GM21360 (cell line): ENCODE results near the gene IL12B.
"Not testable (repeated sequence)": the region's sequence is repeated elsewhere in the genome, so short reads cannot be mapped to it uniquely, and the experiment has no call there.

Experiments
- ATAC-seq: cut with Tn5 transposase; IDR thresholded peaks from one replicate; pipeline ENCODE4 v1.9.1; 2021; ENCODE audit warnings: mild to moderate bottlenecking, moderate library complexity; ENCODE audit not compliant: unreplicated experiment

IL12B gene

GRCh38 chr5:159330131-159330800 is at the start of gene IL12B:
Gene IL12B (minus strand): TSS chr5:159330487. CDS start chr5:159326782, 3,705 bp downstream.
- ATAC-seq: no peak

GRCh38 chr5:159377653-159378052 is 47.4 kb upstream of the IL12B start:
- ATAC-seq: no peak

DNA sequence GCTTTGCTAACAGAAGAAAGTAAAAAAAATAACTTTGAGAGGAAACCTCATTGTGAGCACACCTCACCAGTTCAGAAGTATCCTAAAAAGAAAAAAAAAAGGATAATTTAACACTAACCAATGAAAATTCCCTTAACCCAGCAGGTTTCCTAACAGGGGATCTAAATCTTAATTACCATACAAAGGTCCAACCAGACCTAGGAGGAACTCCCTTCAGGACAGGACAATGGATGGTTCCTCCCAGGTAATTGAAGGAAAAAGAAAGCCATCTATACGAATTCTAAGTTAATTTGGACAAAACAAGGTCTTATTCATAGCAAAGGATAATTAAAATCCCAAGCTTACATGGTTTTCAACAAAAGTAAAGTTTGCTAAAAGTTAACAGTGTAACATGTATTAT is 37.6 kb upstream of the IL12B start:
- ATAC-seq: not testable (repeated sequence)

DNA sequence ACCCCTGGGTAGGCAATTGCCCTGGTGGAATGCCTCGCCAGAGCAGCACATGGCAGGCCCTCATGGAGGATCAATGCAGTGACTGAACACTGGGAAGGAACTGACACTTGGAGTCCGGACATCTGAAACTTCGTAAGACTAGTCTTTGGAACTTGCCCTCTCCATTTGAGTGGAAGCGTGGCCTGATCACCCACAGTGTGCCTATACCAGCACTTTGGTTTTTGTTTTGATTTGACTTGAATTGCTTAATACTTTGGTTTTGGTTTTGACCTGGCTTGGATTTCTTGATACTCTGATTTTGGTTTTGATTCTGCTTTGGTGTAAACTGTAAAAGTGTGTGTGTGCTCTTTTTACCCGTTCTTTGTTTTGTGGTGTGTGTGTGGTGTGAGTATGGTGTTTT is 36.5 kb upstream of the IL12B start:
- ATAC-seq: not testable (repeated sequence)

GRCh38 chr5:159362220-159362619 is 31.9 kb upstream of the IL12B start:
- ATAC-seq: no peak

DNA sequence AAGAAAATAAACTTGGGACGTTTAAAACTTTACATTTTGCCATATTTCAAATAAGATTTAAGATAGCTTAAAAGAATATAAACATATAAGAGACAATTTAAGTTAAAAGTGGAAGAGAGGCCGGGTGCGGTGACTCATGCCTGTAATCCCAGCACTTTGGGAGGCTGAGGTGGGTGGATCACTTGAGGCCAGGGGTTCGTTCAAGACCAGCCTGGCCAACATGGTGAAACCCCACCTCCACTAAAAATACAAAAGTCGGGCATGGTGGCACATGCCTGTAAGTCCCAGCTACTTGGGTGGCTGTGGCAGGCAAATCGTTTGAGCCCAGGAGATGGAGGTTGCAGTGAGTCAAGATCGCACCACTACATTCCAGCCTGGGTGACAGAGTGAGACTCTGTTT is 29.6 kb upstream of the IL12B start:
- not testable (repeated sequence) for ATAC-seq

GRCh38 chr5:159359408-159359807 is 29.1 kb upstream of the IL12B start:
- no peak for ATAC-seq

DNA sequence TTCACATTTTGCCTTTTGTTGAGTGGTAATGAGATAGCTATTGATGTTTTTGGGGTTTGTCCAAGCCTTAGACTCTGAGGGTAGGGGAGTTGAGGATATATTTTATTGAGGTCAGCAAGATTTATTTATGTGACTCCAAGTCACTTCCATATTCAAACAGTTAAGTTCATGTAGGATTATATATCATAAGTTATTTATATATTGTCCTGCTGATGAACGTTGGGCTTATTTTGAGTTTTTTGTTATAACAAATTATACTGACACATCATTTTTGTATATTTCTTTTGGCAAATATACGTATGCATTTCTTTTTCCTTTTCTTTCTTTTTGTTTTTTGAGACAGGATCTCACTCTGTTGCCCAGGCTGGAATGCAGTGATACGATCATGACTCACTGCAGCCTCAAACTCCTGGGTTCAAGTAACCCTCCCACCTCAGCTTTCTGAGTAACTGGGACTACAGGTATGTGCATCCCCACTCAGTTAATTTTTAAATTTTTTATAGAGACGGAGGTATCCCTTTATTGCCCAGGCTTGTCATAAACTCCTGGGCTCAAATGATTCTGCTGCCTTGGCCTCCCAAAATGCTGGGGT is 23.5 kb upstream of the IL12B start:
- ATAC-seq: no peak

- not testable (repeated sequence) for ATAC-seq
These were observed 20.4 kb upstream of the IL12B start for GRCh38 chr5:159350644-159351043.

DNA sequence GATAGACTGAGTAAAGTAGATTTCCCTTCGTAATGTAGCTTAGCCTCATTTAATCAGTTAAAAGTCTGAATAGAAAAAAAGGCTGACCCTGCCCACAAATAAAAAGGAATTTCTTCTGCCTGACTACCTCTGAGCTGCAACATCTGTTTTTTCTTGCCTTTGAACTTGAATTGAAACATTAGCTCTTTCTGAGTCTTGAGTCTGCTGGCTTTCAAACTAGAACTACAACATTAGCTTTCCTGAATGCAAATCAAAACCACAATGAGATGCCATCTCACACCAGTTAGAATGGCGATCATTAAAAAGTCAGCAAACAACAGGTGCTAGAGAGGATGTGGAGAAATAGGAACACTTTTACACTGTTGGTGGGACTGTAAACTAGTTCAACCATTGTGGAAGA is 19.9 kb upstream of the IL12B start:
- not testable (repeated sequence) for ATAC-seq

GRCh38 chr5:159345861-159346260 is 15.6 kb upstream of the IL12B start:
- no peak for ATAC-seq

GRCh38 chr5:159345336-159345735 is 15.0 kb upstream of the IL12B start:
- no peak for ATAC-seq

- no peak for ATAC-seq
These were observed 13.2 kb upstream of the IL12B start for GRCh38 chr5:159343295-159344094.

GRCh38 chr5:159342840-159343239 is 12.6 kb upstream of the IL12B start:
- no peak for ATAC-seq

GRCh38 chr5:159341906-159342310 is 11.6 kb upstream of the IL12B start:
- no peak for ATAC-seq

- ATAC-seq: no peak
These were observed 10.9 kb upstream of the IL12B start for GRCh38 chr5:159341145-159341544.

DNA sequence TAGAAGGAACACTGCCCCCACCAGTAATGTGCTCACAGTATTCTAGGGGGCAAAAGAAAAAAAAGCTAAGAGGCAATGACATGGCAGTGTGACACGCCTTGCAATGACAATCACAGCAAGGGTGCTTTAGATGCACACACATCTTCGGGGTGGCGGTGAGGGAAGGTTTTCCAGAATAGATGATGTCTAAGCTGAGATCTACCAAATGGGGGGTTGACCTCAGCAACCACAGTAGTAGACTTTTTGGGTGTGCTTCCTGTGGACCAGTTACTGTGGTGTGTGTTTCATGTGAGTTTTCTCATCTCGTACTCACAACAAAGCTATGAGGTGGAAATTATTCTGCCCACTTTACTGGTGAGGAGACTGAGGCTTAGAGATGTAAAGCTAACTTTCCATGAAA is 10.2 kb upstream of the IL12B start:
- ATAC-seq: no peak

DNA sequence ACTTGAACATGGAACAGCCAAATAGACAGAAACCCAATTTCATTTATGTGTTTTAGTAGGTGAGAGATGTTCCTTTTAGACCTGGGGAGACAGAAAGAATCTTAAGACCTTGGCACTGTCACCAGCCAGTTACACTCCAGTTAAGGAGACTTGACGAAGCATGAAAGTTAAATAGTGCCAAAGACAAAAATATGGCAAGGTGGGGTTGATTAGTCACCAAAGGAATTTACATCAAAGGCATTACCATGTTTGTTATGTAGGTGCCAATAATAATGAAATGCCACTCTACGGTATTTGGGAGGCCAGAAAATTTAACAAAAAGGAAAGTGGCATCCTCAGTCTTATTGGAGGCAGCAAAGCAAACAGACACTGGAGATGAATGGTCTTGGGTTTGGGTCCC is 9.2 kb upstream of the IL12B start:
- ATAC-seq: no peak

DNA sequence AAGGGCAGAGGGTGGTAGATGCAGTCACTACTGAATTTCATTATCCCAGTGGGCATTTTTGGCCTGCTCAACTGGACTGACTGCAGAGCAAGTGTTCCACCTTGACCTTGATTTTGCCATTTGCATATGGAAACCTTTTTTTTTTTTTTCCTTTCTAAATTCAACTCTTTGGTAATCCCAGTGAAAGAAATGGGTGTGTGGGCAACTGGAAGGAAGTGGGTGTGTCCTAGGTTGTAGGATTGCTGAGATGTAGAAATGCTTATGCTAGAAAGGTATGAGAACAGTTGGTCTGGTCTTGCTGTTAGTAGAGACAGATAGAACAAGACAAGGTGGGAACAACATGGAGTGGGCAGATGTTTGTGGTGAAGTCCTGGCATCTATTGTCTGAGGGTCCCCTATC is 7.8 kb upstream of the IL12B start:
- ATAC-seq: no peak

DNA sequence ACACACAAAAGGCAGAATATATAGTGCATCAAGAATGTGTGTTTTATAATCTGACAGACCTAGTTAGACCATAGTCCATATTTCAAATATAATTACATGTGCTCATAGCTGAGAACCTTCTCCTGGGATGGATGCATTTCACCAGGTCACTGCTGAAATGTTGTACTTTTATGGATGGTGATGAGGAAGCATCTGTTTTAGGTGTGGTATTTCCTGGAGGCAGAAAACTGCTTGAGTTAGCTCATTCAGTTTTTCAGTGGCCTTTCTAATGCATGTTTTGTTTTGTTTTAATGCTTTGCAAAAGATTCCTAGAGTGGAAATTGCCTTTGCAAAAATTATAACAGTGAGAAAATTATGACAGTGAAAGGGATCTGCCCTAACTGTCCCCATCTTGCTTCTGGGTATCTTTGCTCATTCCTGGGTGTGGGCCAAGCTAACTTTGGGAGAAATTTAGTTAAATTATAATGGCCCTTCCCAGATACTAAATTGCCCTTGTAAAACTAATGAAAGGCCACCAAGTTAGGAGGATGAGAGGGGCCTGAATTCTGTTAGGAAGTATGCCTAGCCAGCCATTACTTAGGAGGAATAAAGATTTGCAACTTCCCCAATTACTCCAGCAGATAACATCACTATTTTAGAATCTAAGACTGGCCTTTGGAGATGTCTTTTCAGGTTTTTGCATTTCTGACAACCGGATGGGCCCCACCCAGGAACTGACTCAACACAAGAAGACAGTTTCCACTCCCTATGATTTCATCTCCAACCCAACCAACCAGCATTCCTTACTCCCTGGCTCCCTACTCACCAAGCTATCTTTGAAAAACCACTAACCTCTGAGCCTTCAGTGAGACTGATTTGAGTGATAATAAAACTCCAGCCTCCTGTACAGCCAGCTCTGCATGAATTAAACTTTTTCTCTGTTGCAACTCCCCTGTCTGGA is 7.0 kb upstream of the IL12B start:
- no peak for ATAC-seq

GRCh38 chr5:159336586-159336985 is 6.3 kb upstream of the IL12B start:
- ATAC-seq: no peak
